ENCODE results near the gene SRSF11. TPM values are rescaled to one million over a fixed set of nuclear protein-coding genes. Genes with fewer than 3 reads are reported as not detected.

The SRSF11 gene
- polyA plus RNA-seq, 1 donor (not counting 4 experiments of a cell fraction or from before 2014, with no cell fraction given), result 234 TPM

- no peak for FAIRE-seq
- no peak overlapping the region for H2AFZ ChIP-seq (ENCODE audit: control insufficient read depth, low read length)
Observed at GRCh38 chr1:70299472-70299871, 78.3 kb downstream of the SRSF11 start.

More at GRCh38 chr1:70299472-70299871, 78.3 kb downstream of the SRSF11 start:
- no peaks in the 10 kb centered on the region for H3K4me1 ChIP-seq (ENCODE audit: control insufficient read depth, extremely low read depth, insufficient read depth, low read length)
- no peaks in the 10 kb centered on the region for H3K27me3 ChIP-seq (ENCODE audit: control insufficient read depth, extremely low read depth, insufficient read depth, low read length)
- H3K9me1 ChIP-seq (ENCODE audit: control insufficient read depth, extremely low read depth, insufficient read depth, low read length), result no peaks in the 10 kb centered on the region
- no peak overlapping the region for H3K4me3 ChIP-seq (ENCODE audit: control insufficient read depth in 2 of 3, extremely low read depth in 1 of 3, insufficient read depth in 2 of 3, low read depth in 1 of 3, low read length in 3 of 3)
- dilution Hi-C loops (cut with MboI; ENCODE audit: extremely low pct_ligation_motif_present, low sequenced_read_pairs), result no loop called here
- H3K36me3 ChIP-seq (ENCODE audit: control insufficient read depth in 2 of 2, extremely low read depth in 1 of 2, insufficient read depth in 2 of 2, low read length in 2 of 2), result peaks cover 0 to 4% of the 10 kb centered on the region in 2 experiments
- H3K4me2 ChIP-seq (ENCODE audit: control insufficient read depth, extremely low read depth, insufficient read depth, low read depth, low read length), result no peak overlapping the region
- H3K27ac ChIP-seq (ENCODE audit: control insufficient read depth, insufficient read depth, low read length), result no peak overlapping the region
- H4K20me1 ChIP-seq (ENCODE audit: control insufficient read depth, extremely low read depth, insufficient read depth, low read length), result no peaks in the 10 kb centered on the region
- H3K9ac ChIP-seq (ENCODE audit: control insufficient read depth, extremely low read depth, insufficient read depth, low read length), result no peak overlapping the region
- H3K9me3 ChIP-seq (ENCODE audit: control insufficient read depth, low read depth, low read length), result no peaks in the 10 kb centered on the region
- TF ChIP-seq CTCF (optimal IDR thresholded peaks at IDR 0.05 in 1 of 3, IDR thresholded peaks at IDR 0.05 in 1 of 3, conservative IDR thresholded peaks at IDR 0.05 in 1 of 3; ENCODE audit: extremely low read depth in 1 of 3, insufficient read depth in 2 of 3, low read length in 3 of 3), result no peak
- no peak for TF ChIP-seq EZH2 (IDR thresholded peaks at IDR 0.05; ENCODE audit: low read length)
- DNase-seq (ENCODE audit: low read depth, low spot score), result no peak
- H3K79me2 ChIP-seq (ENCODE audit: control insufficient read depth, insufficient read depth, low read length), result no peaks in the 10 kb centered on the region

Small RNAs within 50 kb of the gene (small RNA-seq; reads per million reads assigned to genes)
- gene RN7SL242P (ENCODE audit: insufficient read length in 3 of 3, low read depth in 3 of 3, low replicate concordance in 1 of 3), result 0 reads per million in 3 experiments

Other genes starting within 250 kb of the SRSF11 start
- gene LRRC40, start 15.8 kb upstream of the SRSF11 start, polyA plus RNA-seq, result 14.6 to 28.5 TPM (median 15.9 TPM) in 3 replicates
- 7.8 to 13.4 TPM (median 8.8 TPM) in 3 replicates for gene ANKRD13C, start 133.3 kb downstream of the SRSF11 start, polyA plus RNA-seq
- 3.8 to 5.0 TPM (median 4.4 TPM) in 3 replicates for gene CTH, start 189.9 kb downstream of the SRSF11 start, polyA plus RNA-seq

Data from keratinocyte (primary cell).